Measurements from ENCODE around the gene BCL7C. TPM values are rescaled to one million over a fixed set of nuclear protein-coding genes. Genes with fewer than 3 reads are reported as not detected.
A peak's percentile ranks its signal among the peaks of the same experiment; 100 is the strongest.

The BCL7C gene
- total and polyA plus RNA-seq, 2 of the 13 experiments (the other 11 are each of a cell fraction or from before 2014, with no cell fraction given), result 17.7 to 33.8 TPM

- TF ChIP-seq FOSL2 (CRISPR knock-in tag; IDR thresholded peaks at IDR 0.05) (peak; percentile 16; the same call in 1 of the 2 replicates), EHMT2 (IDR thresholded peaks at IDR 0.05; ENCODE audit: borderline replicate concordance, low read depth, low read length) (no peak), ZNF567 (CRISPR knock-in tag; IDR thresholded peaks at IDR 0.05; ENCODE audit: borderline replicate concordance) (no peak), AKAP8 (CRISPR knock-in tag; IDR thresholded peaks at IDR 0.05) (0 out of 2 replicates have a peak, but pooled peaks have one; percentile 45), KLF11 (CRISPR knock-in tag; IDR thresholded peaks at IDR 0.05) (no peak), ZHX1 (CRISPR knock-in tag; IDR thresholded peaks at IDR 0.05; ENCODE audit: low read depth) (peak; percentile 86; the same call in 1 of the 2 replicates), ZNF121 (CRISPR knock-in tag; IDR thresholded peaks at IDR 0.05) (no peak), NCOA2 (CRISPR knock-in tag; IDR thresholded peaks at IDR 0.05) (no peak), GFI1 (CRISPR knock-in tag; IDR thresholded peaks at IDR 0.05; ENCODE audit: borderline replicate concordance) (no peak), HMG20B (CRISPR knock-in tag; conservative IDR thresholded peaks at IDR 0.05) (0 out of 2 replicates have a peak, but pooled peaks have one; percentile 53), RARA (CRISPR knock-in tag; IDR thresholded peaks at IDR 0.05) (no peak), FOXO1 (CRISPR knock-in tag; IDR thresholded peaks at IDR 0.05) (peak; percentile 11; the same call in 1 of the 2 replicates), ZZZ3 (CRISPR knock-in tag; IDR thresholded peaks at IDR 0.05; ENCODE audit: borderline replicate concordance) (no peak), HIC2 (CRISPR knock-in tag; IDR thresholded peaks at IDR 0.05; ENCODE audit: low read depth) (peak; percentile 14; the same call in 1 of the 2 replicates), ZBTB34 (CRISPR knock-in tag; IDR thresholded peaks at IDR 0.05) (peak; percentile 63; the same call in 1 of the 2 replicates), AHR (CRISPR knock-in tag; IDR thresholded peaks at IDR 0.05) (peak; percentile 87), RNF219 (CRISPR knock-in tag; IDR thresholded peaks at IDR 0.05) (0 out of 2 replicates have a peak, but pooled peaks have one; percentile 26), CTCF (CRISPR knock-in tag; IDR thresholded peaks at IDR 0.05) (peak; percentile 10; the same call in 1 of the 2 replicates), ZNF224 (CRISPR knock-in tag; IDR thresholded peaks at IDR 0.05) (no peak), POLR2G (IDR thresholded peaks at IDR 0.05; ENCODE audit: low read depth, low read length) (peak; percentile 77)
Observed at GRCh38 chr16:30922960-30923535, 29.2 kb upstream of the BCL7C start (continued).

Data from HepG2 (cell line).